ELR (cell line): ENCODE results near the gene ZNF879.
A peak's percentile ranks its signal among the peaks of the same experiment; 100 is the strongest.

Experiments used
- DNase-seq: peaks from one replicate; pipeline ENCODE4 v3.0.0-alpha.2; 2015; ENCODE audit warnings: low read depth

ZNF879 gene

DNA sequence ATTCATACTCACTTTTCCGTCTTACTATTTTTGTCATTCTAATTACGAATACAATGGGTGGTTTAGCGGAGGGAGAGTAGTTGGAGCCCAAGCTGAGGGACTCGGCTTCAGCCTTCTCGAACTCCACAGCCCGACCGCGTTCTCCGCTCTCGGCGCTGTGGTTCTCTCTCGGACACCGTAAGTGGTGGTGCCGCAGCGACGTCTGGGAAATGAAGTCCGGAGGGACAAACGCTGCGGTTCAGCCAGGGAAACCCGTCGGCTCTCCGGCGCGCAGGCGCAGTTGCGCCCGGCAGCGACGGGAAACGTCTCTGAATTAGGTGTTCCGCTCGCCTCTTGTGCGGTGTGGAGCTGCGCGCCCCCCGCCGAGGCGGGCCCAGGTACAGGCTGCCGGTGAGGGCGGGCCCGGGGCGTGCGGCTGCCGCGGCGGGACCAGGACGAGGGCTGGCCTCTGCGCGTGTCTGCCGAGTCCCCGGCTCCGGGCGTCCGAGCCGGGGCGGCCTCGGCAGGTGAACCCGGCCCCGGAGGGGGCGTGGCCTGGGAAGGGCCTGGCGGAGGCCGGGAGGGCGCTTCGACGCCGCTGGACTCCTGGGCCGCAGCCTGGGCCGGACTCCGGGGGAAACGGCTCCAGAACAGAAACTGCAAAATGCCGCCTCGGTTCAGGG, at the start of gene ZNF879:
Gene ZNF879 (plus strand): TSS at position 277 of the 662 bp plus-strand sequence. CDS start 1,201 bp downstream, outside the sequence.
- DNase-seq, result peak; percentile 94

DNA sequence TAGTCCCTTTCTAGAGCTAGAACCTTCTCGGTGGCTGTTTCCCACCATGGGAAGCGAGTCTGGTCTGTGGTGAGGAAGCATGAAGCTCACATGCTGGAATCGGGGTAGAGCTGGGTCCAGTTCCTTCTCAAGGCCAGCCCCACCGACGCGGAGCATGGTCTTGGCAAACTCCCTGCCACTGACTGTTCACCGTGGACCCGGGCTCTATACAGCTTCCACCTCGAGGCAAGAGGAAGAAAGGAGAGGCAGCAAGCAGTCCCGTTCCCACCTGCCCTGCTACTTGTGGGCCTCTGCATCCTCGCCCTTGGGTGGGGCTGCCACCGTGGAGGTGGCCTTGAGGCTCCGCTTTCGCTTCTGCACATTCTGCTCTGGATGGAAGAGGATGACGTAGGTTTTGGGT, 42.2 kb upstream of the ZNF879 start:
- no peak for DNase-seq

DNA sequence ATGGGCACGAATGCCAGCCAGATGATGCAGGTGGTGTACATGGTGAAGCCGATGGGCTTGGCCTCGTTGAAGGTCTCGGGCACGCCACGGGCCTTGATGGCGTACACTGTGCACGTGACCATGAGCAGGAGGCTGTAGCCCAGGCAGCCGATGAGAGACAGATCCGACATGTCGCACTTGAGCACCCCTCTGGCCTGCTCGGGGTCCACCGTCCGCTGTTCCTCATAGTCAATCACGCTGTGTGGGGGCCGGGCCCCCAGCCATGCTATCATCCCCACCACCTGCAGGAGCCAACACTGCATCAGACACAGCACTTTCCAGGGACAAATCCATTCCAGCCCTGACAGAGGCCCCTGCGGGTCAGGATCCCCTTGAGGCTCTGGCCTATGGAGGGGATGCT, 40.7 kb upstream of the ZNF879 start:
- no peak for DNase-seq

DNA sequence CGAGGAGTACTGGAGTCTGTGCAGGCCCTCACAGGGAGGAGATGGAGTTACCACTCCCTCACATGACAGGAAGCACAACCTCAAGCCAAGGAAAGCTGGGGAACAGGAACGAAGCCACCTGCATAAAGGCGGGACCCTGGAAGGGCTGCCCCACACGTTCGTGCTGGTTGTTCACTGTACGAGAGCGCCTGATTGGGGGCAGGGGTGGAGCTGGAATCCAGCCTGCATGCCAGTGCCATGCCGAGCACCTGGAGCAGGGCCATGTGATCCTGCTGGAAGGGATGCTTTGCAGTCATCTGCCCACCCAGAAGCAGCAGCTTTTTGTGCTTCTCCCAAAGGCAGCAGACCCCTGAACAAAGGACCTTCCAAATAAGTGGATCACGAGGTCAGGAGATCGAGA, 39.9 kb upstream of the ZNF879 start:
- no peak for DNase-seq

DNA sequence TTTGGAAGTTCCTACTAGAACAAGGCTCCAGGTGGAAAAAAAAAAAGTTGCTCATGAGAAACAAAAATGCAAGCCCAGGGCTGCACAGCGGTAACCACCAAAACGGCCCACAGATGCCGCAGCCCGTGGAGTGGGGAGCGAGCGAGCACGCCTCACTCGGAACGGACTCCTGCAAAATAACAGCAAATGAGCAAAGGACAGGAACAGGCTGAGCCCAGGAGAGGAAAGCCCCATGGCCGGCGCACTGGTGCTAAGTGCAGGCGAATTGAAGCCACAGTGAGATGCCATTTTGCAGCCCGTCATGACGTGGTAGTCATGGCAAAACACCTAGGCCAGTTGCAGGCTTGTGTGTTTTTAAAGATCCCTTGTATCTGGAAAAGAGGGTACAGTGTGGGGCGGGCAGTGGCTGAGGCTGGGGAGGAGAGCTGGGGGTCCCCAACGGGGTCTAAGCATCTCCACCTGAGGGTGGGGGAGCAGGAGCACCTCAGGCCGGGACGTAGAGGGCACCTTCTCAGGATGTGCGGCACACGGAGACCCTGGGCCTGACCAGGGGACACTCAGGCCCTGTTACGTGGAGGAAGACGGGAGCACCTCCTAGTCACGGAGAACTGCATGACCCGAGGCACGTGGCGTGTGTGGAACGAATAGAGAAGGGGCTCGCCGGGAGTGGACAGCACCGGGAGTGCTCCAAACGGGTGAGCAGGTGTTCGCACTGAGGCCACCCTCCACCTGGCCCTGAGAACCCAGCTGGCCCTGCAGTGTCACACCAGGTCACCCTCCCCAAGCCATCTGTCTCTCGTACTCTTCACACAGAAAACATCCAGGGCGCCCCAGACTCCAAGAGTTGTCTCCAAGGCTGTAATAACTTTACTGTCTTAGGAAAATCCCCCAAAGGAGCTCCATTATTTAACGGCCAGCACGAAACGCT, 39.2 kb upstream of the ZNF879 start:
- no peak for DNase-seq

DNA sequence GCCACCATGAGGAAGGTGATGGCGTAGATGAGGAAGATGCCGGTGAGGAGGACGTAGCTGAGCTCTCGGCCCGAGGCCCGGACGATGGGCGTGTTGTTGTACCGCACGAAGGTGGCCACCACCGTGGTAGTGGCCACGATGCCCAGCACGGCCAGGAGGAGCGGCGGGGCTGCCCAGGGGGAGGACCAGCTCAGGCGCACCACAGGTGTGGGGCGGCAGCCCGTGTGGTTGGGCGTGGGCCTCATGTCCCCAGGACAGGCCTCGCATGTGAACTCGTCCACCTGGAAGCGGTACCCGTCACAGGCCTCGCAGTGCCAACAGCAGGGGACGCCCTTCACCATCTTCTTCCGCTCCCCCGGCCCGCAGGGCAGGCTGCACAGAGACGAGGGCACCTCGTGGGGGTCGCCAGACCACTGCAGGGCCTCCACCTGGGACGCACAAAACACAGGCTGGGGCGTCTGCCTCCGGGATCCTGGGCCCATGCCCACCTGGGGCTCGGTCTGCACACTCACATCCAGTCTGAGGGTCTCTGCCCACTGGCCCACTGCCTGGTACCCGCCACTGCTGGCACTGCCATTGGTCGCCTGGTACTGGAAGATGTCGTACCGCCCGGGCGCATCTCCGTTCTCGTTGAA, 37.2 kb upstream of the ZNF879 start:
- no peak for DNase-seq

DNA sequence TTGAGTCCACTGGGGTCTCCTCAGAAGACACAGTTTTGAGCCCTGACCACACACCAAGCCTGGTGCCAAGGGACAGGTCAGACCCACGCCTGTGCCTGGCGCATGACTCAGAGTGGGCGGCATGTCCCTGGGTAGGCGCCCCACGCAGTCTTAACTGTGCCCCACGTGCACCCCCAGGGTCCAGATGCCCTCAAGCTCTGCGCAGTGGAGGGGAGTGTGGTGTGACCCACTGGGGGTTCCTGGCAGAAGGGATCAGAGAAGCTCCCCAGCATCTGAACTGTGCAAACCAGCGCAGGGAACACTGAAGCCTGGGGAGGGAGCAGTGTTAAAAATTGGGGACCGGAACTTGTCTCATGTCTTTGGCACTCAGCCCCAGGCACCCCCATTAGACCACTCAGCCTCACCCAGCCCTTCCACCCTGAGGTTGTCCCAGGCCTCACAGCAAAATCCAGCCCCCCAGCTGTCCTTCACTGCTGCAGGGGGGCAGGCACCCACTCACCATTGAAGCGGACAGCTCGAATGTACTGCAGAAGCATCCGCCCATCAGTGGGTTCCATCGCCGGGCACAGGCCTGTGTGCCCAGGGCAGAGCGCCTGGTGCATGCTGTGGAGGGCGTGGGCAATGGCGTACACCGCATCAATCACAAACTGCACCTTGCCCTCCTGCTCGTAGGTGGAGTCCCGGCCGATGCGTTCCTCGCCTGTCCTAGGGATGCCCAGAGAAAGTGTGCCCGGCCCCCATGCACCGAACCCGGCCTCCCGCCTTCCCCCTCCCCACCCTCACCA, 35.0 kb upstream of the ZNF879 start:
- DNase-seq, result no peak

DNA sequence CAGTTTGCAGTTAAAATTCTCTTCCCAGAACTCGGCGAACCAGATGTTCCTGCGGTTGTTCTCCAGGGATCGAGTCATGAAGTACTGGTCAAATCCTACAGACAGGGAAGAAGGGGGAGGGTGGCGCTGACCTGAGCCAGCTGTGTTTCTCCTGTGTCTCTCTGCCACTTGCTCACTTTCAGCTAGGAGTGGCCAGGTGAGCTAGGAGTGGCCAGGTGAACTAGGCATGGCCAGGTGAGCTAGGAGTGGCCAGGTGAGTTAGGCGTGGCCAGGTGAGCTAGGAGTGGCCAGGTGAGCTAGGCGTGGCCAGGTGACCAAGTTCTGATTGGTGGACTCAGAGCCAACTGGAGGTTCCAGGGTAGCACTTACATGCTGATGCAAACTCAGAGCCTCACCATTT, 34.3 kb upstream of the ZNF879 start:
- DNase-seq, result no peak

DNA sequence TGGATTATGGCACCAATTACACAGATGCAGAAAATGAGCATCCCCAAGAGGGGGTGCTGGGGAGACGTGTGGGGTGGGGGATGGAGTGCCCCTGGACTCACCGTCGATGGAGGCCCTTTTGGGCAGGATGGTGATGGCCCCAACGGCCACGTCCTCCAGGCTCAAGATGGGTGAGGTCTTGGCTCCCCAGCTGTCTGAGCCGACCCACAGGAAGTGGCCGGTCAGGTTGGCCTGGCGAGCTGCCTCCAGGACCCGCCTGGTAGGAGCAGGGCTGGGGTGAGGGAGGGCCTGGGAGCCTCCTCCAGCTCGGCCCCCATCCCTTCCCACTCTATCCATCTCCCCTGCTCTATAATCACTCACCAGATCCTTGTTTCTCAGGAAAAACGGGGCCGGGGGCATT, 33.1 kb upstream of the ZNF879 start:
- DNase-seq, result no peak

DNA sequence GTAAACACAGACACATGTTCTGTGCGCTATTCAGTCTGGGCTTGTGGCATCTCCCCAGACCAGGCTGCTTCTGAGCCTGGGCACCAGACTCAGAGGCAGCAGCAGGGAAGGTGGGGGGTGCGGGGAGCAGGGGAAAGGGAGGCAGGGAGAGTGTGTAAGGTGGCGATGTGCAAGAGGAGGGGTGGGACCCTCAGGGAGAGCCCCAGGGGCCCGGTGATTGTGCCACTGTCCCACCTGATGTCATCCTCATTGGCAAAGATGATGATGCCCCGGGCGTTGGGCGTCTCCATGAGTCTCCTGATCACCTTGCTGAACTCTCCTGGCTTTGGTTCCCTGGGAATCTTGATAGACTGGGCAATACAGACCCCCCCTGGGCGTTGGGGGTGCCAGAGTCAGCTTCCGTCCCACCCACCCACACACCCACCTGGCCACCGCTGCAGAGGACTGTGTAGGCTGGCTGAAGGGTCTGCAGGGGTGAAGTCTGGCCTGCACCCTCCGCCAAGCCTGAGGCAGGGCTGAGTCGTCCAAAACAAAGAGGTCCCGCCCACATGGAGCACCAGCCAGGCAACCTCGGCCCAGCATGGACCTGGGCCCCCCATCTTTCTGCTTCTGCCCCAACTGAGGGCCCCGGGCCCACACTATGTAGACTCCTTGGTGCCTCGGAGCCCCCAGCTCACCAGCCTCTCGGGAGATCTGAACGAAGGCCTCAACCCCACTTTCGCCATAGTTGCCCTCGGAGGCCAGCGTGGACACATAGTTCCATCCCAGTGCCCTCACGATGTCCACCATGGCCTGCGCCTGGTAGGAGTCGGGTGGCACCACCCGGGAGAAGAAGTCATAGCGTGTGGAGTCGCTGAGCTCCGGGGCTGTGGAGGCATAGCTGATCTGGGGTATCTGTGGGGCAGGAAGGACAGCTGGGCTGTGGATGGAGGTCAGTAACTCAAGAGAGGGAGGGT, 32.1 kb upstream of the ZNF879 start:
- no peak for DNase-seq

DNA sequence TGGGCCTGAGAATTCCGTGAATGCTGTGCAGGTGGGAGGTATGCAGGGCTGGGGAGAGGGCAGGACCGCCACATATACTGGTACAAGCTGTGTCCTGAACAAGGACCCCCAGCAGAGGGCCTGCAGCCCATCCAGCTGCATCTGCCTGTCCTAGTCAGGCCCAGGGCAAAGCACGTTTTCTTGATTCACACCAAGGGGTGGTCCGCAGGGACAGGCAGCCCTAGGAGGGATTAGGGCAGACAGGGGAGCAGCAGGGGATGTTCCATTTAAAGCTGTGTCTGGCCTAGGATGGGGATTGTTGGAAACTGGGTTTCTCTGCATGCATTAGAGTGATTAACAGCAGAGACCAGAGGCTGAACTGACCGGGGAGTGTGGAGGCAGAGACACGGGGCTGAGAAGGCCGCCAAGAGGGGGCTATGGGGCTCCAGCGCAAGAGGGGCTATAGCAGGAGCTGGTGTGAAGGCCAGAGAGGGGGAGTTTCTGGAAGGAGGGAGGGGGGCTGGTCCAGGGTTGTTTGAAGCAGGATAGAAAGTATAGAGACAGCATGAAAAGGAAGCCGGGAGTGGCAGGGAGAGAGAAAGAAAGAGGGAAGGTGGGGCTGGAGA, 31.2 kb upstream of the ZNF879 start:
- DNase-seq, result no peak

DNA sequence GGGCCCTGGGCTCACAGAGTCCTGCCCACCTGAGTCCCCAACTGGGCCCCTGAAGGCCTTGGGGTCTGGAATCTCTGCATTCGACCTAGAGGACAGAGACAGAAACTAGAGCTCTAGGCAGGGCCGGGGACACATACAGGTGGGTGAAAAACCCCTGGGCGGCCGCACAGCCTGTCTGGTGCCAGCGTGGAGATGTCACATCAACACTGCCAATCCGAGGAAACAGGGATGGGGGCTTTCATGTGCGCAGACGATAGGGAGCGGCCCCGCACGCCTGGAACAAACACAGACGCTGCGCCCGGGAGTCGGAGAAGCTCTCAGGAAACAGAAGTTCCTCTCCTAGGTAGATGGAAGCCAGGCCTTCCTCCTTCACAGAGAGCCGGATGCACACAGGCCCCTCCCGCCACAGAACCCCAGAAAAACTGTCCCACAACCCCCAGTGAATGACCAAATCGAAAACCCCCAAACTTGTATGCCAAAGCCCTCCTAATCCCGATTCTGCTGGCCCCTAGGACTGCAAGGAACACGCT, 30.3 kb upstream of the ZNF879 start:
- no peak for DNase-seq

DNA sequence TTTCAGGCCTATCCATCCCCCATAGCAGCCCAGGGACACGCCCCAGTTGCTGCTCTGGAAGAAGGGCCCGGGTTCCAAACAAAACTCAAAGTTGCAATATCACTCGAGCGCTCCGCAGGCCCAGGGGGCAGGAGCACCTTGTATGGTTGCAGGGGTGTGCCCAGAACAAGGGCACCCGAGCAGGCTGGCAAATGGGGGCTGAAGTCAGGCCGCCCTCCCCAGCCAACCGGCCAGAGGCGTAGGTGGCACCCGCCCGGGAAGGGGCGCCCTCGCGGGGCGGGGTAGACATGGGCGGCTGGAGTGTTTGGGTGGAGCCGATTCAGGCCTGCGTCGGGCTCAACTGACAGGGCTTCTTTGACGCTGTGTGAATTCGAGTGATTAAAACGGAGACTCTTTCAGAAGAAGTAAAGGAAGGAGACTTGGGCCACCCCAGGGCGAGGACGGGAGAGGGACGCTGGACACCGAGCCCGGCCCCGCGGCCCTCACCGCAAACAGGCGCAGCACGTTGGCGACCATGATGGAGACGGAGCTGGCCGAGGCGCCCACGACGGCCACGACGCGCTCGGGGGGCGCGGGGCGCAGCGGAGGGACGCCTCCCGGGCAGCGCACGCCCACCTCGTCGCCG, 29.5 kb upstream of the ZNF879 start:
- DNase-seq, result no peak

DNA sequence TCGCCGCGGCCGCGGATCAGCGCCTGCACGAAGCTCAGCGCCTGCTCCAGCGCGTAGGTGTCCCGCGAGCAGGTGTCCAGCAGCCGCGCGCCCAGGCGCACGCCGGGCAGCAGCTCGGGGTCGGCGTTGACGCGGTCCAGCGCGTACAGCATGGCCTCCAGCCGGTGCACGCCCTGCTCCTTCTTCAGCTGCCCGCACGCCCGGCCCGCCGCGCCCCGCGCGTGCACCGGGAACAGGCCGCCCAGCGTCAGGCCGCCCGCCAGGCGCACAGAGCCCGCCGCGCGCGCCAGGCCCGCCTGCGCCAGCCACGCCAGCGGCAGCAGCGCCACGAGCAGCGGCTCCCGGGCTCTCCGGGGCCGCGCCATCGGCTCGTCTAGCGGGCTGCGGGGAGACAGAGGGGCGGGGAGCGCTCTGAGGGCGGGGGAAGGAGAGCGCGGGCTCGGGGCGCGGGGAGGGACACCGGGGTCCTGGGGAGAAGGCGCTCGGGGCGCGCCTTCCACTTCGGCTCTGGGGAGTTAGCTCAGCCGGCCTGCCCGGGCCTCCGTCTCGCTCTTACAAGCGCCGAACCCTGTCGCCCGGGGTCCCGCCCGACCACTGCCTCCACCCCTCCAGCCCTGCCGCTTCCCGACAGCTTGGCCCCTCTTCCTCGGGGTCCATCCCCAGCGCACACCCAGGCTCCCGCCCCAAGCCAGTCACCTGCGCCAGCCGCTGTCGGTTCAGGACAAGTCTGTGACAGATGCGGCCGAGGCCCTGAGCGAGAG, 28.8 kb upstream of the ZNF879 start, which contains the start of gene GRM6:
Gene GRM6 (minus strand): TSS at position 741 of the 761 bp plus-strand sequence. CDS start 376 bp downstream, at position 365.
- DNase-seq, result no peak

DNA sequence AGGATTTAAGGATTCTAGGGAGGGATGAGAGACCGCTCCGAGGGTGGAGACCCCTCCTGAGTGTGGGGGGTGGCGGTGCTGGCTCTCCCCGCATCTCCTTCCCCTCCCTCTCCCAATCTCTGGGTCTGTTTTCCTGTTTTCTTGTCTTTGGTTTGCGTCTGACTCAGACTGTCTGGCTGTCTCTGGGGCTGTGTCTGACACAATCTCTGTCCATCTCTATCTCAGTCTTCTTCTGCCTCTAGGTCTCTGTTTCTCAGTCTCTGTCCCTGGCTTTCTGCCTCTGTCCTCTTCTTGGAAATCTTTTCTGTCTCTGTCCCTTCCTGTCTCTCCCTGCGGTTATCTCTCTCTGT, 28.3 kb upstream of the ZNF879 start:
- no peak for DNase-seq

DNA sequence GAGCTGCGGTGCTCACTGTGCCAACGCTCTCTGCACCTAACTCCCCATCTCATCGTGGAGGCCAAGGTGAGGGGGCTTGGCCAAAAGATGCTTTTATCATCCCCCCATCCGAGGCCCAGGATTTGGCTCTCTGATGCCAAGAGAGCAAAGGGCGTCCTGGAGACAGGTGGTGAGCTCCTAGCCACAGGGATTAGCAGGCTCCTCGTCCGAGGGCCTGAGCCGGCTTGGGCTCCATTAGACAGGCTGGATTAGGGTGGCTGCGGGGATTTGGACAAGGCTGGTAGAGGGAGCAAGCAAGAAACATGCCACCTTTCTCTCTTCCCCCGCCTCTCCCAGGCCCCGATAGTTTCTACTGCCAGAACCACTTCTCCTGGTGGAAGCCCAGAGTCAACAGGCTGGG, 27.4 kb upstream of the ZNF879 start:
- DNase-seq, result no peak

DNA sequence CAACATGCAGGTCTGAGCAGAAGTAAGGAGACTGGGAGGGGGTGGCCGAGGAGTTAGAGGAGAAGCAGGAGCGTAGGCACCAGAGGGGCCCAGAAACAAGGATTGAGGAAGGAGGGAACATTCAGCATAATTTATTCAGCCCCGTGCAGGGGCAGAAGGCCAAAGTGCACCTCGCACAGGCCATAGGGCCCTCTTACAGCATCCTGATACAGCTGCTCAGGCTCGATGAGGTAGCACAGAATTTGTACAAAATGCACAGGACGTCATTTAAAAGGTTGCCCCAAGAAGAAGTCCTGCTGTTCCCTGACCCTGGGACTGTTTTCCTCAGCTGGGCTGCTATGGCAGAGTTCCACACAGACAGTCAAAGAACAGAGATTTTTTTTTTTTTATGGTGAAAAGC, 26.4 kb upstream of the ZNF879 start:
- DNase-seq, result no peak

DNA sequence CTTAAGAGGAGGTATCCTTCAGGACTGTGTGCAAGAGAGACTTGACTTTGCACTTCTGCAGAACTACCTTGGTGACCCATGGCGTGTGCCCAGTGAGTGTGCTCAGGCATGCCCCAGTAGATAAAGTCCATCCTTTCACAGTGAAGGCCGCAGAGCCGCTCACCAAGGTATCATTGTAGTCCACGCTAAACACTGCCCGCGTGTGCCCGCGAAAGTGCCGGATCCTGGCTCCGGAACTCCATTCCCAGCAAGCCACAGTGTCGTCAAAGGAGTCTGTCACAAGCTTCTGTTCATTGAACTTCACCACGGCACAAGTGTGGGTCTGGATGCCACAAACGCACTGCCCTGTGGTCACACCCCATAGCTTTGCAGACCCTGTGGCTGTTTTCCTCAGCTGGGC, 25.2 kb upstream of the ZNF879 start:
- DNase-seq, result no peak

DNA sequence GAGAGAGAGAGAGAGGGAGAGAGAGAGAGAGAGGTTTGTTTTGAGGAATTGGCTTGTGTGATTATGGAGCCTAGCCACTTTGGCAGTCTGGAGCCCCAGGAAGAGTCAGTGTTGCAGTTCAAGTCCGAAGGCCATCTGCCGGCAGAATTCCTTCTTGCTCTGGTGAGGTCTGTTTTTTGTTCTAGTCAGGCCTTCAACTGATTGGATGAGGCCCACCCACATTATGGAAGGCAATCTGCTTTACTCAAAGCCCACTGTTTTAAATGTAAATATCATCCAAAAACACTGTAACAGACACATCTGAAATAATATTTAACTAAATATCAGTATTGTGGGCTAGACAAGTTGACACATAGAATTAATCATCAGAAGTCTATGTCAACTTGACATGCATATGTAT, 17.0 kb upstream of the ZNF879 start:
- no peak for DNase-seq
